ENCODE measurements around the gene MAFG.

MAFG gene

GRCh38 chr17:81934850-81935708 is 7.5 kb upstream of the MAFG start:
- DNase-seq, result peak; percentile 1

- DNase-seq, result peak; percentile 0
Observed at GRCh38 chr17:81934098-81934757, 6.7 kb upstream of the MAFG start.

- DNase-seq, result peak; percentile 1
Observed at GRCh38 chr17:81933178-81933699, 5.7 kb upstream of the MAFG start.

- peak; percentile 1 for DNase-seq
Observed at GRCh38 chr17:81932333-81932983, 4.9 kb upstream of the MAFG start.

- peak; percentile 0 for DNase-seq
Observed at GRCh38 chr17:81931557-81932332, 4.2 kb upstream of the MAFG start.

- no peak for DNase-seq
Observed at GRCh38 chr17:81931189-81931556, 3.6 kb upstream of the MAFG start.

- peak; percentile 0 for DNase-seq
Observed at GRCh38 chr17:81930142-81931125, 2.9 kb upstream of the MAFG start.

GRCh38 chr17:81929253-81930141 is 2.0 kb upstream of the MAFG start:
- DNase-seq, result peak; percentile 0

GRCh38 chr17:81928544-81929252 is 1.2 kb upstream of the MAFG start:
- DNase-seq, result no peak

GRCh38 chr17:81927152-81927652 is 333 bp downstream of the MAFG start:
- no peak for DNase-seq

GRCh38 chr17:81926451-81927151 is 934 bp downstream of the MAFG start:
- DNase-seq, result peak; percentile 71

GRCh38 chr17:81925860-81926450 is 1.6 kb downstream of the MAFG start:
- DNase-seq, result peak; percentile 41

- DNase-seq, result peak; percentile 51
Observed at GRCh38 chr17:81924557-81925532, 2.7 kb downstream of the MAFG start.

- DNase-seq, result peak; percentile 19
Observed at GRCh38 chr17:81923302-81924260, 4.0 kb downstream of the MAFG start.

GRCh38 chr17:81922566-81923301 is 4.8 kb downstream of the MAFG start:
- no peak for DNase-seq

Measured in CD4-positive, alpha-beta T cell treated with Interleukin-6 for 4 hours (primary cell).